NCI-H510A (cell line): Measurements from ENCODE around the gene B4GALNT3.

Experiments
- DNase-seq: peaks from one replicate; lab custom pipeline; 2025; lab: John Stamatoyannopoulos, UW

B4GALNT3 gene

DNA sequence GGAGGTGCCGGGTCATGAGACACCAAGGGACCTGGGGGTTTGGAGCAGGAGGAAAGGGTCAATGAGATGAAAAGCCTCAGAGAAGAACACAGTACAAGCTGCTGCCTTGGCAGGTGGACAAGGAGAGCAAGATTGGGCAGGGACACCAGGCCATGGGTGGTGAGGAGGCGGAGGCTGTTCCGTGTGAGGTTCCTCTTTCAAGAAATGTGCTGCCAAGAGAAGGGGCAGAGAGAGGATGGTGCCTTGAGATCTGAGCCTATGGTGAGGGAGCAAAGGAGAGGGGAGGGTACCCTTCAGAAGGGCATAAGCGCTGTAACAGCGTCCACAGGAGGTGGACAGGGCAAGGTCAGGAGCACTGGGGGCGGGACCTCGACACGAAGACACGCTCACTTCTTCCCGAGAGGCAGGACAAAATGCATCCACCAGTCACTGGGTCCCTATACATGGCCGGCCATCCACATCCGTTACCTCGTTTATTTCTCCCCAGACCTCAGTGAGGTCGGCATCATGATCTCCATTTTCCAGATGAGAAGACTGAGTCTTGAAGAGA lies 100.2 kb downstream of the B4GALNT3 start:
- DNase-seq = no peak

DNA sequence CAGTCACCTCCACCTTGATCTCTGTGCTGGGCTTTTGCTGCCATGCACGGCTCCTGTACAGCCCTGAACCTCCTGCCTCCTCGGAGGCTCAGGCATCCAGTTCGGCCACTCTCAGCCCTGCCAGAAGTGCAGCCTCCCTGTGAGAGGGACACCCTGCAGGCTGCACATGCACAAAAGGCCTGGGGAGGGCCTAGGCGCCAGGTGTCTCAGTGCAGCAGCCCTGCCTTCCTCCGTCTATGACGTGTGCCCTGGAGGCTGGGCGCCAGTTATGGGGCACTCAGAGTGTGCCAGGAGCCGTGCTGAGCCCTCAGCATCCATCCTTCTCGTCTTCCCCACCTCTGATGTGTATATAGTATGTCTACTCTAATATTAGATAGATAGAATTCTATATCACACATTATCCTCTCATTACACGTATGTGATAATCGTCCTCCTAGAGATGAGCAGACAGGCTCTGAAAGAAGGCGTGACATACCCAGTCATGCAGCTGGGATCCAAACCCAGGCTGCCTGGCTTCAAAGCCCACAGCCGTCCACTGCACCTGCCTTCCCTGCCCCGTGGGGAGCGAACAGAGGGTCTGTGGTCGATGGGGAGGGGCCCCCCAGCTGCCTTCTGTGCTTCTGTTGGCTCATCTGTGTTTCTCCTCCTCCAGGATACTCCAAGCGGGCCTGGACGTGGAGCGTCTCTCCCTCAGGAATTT lies 101.1 kb downstream of the B4GALNT3 start:
- no peak for DNase-seq

DNA sequence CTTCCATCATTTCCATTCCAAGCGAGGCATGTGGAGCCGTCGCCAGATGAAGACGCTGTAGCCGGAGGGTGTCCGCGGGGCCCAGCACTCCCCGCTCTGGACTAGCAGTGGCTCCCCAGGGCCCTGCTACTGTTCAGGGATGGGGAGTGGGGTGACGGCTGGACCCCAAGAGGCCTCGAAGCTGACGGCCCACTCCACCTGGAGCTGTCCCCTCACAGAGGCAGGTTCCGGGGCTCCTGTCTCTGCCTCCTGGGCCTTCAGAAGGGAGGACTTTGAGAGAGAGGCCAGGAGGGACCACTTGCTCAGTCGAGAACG lies 101.6 kb downstream of the B4GALNT3 start:
- DNase-seq = no peak

DNA sequence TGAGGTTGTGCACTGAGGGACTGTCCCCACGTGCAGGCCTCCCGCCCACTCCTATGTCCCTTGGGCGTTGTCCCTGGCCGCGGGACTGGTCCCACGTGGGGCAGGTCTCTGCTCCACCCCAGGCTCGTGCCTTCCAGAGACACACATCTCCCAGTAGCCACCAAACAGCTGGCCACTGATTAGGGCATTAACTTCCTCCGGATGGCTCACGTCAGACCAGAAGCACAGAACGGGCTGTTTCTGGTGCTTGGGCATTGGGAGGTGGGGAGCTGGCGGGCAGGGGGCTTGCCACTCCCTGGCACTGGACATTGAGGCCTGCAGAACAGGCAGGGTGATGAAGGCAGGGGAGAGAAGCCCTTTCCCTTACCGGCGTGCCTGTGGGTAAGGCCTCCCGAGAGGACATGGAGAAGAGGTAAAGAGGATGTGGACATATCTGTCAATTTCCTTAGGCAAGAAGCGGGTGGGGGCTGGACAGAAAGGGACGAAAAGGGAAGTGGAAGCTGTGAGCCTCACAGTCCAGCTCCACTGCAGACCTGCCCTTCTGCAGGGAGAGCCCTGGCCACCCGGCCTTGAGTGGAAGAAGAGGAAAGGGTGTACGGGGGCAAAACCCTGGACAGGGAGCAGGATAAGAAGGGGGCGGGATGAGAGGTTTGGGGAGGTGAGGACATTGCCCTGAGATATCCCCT lies 102.3 kb downstream of the B4GALNT3 start:
- DNase-seq = no peak

DNA sequence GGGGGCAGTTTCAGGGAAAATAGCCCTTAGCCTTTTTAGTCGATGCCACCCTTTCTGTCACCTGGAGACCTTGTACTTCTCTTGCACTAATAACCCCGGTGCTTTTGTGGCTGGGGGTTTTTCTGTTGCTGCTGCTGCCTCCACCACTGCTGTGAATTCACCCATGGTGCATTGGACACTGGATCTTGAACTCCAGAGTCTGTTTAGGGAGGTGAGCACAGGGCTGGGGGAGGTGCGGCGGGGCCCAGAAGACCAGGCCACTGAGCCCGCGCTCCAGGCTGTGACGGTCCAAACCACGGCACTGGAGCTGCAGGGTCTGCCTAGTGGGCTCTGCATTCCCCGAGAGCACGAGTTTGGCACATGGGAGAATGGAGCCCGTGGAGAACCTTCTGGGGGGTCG lies 102.9 kb downstream of the B4GALNT3 start:
- DNase-seq = no peak

DNA sequence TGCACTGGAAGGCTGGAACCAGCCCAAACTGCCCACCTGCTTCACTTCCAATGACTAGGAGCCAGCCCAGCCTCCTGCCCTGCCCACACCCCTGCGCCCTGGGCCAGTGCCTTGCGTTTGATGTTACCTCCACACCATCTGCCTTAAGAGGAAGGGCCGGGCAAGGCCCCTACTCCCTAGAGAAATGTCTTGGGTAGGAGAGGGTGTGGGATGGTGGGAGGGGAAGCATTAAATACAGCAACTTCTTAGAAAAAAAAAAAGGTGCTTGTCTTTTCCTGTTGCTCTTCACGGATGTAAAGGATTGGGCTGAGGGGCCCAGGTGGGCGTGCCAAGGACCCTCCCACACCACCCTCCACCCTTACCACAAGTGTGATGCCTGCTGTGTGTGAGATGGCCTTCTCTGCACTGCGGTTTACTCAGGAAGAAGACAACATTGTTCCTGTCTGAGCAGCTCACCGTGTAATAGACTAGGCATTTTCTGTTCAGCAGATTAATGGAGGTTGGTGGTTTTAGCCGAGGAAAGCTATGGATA lies 103.6 kb downstream of the B4GALNT3 start:
- DNase-seq = no peak

DNA sequence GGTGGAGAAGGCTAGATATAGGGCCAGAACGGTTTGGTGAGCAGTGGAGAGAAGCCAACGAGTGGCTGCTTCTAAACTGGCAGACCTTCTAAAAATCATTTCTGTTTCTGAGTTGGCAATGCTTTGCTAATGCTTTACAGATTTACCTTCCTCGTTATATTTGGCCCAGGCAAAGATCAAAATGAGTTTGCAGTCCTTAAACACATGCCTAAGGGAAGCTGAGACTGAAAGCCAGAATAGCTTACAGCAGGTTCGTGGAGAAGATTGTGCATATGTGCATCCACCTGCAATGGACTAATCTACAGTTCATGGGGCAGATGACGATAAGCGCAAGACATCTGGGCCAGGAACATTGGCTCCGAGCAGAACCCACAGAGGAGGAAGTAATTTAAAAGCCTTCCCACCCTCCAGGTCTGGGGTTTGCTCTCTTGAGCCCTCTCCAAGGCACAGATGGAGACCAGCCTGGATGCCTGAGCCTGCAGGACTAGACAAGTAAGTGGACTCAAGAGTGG lies 104.1 kb downstream of the B4GALNT3 start:
- no peak for DNase-seq

DNA sequence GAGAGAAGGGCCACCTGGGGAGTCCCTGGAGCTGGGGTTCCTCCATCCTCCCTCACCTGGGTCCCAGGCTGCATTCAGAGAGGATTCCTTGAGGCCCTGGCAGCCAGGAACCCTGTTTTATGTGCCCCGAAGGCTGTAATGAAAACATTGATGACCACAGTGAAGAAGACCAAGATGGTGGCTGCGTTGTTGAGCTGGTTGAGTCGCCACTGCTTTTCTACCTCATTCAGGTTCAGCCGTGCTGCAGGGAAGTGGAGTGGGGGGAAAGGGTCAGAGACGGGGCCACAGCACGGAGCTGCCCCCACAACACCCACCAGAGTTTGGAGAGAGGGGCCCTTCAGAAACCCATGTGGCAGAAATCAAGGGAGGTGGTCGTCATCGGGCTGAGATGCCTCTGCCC lies 105.4 kb downstream of the B4GALNT3 start:
- DNase-seq = no peak

DNA sequence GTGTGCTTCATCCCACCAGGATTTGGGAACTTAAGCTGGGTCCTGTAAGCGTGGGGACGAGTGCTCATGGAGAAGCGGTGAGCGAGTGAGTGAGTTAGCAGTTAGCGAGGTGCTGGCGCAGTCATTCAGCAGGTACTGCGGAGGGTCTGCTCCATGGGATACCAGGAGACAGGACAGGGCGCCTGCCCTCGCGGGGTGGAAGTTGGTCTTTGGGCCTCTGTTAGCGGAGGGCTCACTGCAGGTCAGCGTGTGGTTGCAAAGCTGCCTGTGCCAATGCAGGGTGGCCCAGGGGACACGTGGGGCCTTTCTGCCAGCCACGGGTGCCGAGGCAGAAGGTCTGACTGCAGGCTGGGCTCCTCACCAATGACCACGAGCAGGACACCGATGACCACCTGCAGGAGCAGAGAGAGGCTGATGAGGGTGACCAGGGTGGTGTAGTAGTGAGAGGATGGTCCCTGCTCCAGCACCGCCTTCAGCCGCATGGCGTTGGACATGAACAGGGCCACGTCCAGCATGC lies 105.9 kb downstream of the B4GALNT3 start:
- DNase-seq = no peak

DNA sequence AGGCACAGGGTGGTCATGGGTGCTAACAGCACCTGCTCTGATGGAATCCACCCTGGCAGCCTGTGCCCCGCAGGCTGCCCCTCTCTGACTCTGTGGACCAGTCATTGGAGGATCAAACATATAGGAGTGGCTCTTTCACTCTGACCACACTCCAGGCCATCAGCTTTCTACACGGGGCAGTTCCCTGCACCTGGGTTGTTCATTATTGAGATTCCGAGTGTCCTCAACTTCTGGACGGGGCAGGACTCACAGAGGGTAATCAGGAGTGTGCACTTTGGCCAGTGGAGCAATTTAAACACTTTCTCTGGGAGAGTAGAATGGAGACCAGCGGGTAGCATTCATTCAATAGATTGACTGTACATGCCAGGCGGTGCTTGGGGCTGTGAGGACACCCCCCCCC lies 108.7 kb downstream of the B4GALNT3 start:
- DNase-seq = no peak

DNA sequence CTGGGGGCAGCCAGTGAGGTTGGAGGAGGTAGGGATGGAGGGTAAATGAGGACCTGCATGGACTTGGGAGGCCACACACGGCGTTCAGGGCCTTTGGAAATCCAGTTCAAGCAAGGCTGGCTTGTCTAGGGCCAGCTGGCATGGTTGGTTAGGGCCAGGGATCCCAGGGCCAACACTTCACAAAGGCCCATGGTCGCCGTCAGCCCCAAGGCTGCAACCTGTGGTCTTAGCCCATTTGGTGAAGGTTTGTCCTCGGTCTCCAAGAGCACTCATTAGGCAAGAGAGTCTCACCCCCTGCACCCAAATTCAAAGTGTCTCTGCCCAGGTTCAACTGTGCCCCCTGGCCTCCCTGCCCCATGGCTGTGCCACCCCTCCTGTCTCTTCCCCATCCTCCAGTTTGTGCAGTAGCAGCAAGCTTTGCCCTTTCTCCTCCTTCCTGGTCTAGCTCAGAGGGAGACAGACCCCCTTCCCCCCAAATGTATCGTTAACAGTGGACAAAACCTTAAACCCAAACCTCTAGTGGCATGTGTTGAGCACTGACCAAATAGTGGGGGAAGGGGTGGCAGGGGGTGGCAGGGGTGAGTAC lies 109.4 kb downstream of the B4GALNT3 start:
- no peak for DNase-seq

DNA sequence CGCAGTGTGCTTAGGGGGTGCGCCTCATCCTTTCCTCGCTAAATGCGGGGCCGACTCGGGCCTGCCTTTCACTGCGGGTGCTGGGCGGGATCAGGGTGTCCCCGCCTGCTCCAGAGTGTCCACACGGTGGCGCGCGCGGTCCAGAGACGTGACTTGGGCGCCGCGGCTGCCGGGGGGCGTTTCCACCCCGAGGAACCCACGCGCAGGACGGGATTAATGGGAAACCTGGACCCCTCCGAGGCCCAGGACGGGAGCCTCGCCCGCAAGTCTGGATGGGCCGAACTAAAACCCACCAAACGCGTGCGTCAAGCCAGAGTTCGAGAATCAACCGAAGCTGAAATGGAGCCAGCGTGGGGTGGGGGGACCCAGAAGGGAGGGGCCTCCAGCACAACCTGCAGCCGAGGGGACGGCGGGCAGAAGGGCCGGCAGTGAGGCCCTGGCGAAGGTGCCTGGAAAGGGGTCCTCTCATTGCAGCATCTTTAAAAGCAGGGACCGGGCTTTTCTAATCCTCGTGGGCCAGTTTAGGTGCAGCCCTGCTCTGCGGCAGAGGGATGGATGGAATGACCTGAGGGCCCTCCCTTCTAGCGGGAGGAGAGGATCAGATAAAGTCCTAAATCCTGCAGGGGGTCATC lies 110.2 kb downstream of the B4GALNT3 start:
- DNase-seq = peak; percentile 41

DNA sequence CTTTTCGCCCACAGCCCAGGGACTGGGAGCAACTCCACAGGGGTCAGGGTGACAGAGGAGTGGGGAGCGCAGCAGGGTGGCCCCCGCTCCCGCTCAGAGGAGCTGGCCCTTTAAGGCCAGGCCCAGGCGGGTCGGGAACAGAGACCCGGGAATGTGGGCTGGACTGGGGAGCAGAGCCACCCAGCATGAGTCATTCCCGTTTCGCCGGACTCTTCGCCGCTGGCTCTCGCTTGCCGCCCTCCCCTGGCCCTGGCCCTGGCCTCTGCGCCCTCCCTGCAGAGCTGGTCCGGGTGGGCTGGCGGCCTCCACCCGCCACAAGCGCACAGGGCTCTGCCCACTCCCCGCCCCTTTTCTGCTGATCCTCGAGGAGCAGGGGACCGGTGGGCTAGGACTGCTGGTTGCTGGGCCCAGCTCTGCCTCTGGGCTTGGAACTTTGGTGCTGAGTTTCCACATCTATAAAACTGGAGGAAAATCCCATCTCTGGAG lies 110.7 kb downstream of the B4GALNT3 start:
- no peak for DNase-seq

DNA sequence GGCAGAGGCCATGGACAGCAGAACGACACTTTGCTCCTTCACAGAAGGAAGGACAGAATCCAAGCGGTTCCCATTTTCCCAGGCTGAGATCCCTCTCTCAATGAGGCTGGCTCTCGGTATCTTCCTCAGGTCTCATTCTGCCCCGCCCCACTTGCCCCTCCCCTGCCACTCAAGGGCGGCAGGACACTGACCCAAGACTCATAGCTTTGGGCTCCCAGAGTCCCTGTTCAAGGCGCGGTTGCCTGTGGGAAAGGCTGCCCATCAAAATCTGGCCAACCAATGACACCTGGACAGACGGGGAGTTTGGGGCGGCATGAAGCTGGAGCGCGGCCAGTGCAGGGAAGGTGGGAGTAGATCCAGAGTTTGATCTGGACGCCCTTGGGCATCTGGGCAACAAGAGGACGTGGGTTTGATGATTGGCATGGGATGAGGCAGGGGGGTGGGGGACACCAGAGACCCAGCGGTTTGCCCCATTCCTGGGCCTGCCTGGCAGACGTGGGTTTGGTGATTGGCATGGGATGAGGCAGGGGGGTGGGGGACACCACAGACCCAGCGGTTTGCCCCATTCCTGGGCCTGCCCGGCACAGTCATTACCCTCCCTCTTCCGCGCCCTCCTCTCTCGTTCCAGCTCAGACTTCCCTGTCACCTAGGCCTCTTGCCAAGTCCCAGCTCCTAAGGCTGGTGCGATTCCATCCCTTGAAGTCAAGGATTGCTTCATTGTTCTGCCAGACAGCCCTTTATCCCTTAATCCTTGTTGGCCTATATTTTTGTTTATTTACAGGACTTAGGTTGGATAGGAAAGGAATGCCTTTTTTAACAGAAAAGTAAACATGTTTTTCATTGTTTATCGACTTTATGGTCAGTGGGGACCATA lies 111.4 kb downstream of the B4GALNT3 start:
- DNase-seq = no peak

DNA sequence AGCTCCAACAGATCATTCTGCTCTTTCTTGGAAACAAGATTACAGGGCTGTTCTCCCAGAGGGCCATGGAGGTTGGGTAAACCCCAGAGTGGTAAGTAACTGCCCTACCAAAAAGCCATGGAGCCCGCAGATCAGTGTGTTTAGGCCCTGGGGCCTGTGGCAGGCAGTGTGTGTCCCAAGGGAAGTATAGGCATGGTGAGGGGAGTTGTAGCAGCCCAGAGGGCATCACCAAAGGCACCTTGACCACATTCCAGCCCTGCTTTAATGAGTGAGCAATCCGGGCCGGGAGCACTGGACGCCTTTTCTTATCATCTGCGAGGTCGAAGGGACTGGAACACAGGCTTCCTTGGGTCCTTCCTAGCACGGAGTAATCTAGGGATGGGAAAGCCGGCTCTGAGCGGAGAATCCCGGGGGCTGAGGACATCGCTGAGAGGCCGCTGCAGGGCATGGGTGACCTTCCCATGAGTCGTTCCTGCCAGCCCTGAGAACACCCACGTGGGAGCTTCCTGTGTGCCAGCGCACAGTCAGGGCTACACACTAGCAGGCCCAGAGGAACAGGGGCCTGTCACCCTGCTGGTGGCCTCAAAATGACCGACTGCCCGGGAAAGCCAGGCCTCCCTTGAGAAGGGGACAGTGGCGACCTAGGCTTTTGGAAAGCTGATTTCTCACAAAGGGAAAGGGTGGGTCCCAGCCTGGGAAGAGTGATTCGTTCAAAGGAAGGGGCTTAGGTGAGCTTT lies 112.2 kb downstream of the B4GALNT3 start:
- no peak for DNase-seq

DNA sequence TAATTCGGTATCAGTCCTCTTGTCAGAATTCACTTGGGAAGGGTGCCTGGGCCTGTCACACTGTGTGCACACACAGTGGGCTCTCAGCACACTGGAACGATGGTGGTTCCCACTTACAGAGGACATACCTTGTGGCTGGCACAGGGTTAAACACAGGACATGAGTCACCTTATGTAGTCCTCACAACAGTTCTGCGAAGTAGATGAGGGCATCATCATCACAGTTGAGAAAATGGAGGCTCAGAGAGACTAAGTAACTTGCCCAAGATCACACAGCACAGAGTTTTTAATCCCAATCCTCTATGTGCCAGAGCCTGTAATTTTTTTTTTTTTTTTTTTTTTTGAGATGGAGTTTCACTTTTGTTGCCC lies 112.8 kb downstream of the B4GALNT3 start:
- DNase-seq = no peak

DNA sequence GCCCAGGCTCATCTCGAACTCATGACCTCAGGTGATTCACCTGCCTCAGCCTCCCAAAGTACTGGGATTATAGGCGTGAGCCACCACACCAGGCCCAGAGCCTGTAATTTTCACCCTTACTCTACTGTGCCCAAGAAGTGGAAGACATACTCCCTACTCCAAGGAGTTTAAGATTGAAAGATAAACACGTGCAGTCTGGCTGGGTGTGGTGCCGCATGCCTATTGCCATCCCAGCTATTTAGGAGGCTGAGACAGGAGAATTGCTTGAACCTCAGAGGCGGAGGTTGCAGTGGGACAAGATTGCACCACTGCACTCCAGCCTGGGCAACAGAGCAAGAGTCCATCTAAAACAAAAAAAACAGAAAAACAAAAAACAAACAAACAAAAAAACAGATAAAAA lies 113.5 kb downstream of the B4GALNT3 start:
- DNase-seq = no peak

DNA sequence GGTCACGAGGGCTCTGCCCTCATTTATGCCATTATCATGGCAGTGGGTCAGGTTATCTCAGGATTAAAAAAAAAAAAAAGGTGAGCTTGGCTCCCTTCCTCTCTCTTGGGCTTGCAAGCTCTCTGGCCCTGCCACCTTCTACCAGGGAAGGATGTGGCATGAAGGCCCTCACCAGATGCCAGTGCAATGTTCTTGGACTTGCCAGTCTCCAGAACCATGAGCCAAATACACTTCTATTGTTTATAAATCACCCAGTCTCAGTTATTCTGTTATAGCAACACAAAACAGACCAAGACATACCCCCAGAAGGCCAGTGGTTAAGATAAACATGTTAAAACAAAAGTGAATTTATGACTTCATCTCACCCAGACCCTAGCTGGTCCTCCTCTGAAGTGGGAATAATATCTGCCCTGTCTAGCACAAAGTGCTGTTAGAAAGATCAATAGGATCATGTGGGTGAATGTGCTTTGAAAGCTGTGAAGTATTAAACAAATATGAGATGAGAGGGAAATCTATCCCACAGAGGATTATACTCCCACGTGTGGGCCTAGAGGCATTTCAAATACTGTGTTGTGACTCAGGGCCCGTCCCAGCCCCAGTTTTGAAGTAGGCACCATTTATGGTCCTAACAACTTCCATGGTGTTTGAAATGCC lies 114.9 kb downstream of the B4GALNT3 start:
- no peak for DNase-seq

DNA sequence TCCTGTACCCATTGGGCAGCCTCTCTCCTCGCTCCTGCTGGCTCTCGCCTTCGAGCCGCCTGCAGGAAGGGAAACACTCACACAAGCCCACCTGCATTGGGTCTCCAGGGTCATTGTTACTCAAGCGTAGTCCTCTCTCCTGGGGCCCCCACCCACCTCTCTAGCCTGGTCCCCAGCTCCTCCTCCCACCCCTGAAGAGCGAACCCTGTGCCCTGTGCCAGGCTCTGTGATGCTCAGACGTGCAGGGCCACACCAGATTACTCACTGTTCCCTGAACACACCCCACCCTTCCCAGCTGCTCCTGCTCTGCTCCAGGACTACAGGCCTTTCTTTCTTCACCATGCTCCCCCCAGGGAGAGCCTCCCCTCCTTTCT lies 115.4 kb downstream of the B4GALNT3 start:
- no peak for DNase-seq
